GM12872 (cell line): ENCODE measurements around the gene FRMD4A.

ENCODE experiments used
- TF ChIP-seq, protein P1 (sequence below): IDR thresholded peaks from 3 replicates; pipeline ENCODE4 v1.5.1; 2011; ENCODE audit warnings: low read depth, mild to moderate bottlenecking, low read length, moderate library complexity; ENCODE audit not compliant: insufficient read depth

The FRMD4A gene

DNA sequence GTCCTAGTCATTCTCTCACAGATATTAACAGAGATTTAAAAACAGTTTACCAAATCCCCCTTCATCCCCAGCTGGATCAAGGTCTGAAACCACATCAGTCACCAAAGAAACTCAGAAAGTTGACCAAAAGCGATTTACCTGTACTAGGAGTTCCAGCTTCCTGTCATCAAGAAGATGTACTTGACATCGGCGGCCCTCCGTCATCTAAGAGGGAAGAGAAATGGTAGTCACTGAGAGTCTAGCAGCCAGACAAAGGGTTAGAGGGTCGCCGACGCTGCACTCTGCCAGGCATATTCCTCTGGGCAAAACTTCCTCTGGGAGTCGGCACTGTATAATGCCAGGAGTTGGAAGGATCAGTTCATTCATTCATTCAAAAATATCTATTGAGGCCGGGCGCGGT is 472.0 kb downstream of the FRMD4A start:
- TF ChIP-seq, protein P1, sequence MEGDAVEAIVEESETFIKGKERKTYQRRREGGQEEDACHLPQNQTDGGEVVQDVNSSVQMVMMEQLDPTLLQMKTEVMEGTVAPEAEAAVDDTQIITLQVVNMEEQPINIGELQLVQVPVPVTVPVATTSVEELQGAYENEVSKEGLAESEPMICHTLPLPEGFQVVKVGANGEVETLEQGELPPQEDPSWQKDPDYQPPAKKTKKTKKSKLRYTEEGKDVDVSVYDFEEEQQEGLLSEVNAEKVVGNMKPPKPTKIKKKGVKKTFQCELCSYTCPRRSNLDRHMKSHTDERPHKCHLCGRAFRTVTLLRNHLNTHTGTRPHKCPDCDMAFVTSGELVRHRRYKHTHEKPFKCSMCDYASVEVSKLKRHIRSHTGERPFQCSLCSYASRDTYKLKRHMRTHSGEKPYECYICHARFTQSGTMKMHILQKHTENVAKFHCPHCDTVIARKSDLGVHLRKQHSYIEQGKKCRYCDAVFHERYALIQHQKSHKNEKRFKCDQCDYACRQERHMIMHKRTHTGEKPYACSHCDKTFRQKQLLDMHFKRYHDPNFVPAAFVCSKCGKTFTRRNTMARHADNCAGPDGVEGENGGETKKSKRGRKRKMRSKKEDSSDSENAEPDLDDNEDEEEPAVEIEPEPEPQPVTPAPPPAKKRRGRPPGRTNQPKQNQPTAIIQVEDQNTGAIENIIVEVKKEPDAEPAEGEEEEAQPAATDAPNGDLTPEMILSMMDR = no peak

DNA sequence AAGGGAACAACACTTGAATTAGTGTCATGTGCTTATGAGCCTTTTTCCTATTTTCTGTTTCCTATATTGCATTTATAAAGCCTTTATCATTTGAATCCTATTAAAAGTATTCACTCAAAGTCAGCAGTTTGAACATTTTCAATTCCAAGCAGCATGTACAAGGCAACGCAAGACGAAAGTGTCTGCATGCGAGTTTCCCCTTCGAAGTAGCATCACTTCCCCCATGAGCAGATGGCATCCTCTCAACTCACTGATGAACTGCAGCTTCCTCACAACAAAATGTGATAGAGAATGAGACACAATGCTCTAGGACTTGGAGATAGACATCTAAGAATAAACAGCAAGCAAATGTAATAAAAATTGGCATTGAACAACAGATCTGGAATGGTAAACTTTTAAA is 473.3 kb downstream of the FRMD4A start:
- TF ChIP-seq, protein P1 = no peak

DNA sequence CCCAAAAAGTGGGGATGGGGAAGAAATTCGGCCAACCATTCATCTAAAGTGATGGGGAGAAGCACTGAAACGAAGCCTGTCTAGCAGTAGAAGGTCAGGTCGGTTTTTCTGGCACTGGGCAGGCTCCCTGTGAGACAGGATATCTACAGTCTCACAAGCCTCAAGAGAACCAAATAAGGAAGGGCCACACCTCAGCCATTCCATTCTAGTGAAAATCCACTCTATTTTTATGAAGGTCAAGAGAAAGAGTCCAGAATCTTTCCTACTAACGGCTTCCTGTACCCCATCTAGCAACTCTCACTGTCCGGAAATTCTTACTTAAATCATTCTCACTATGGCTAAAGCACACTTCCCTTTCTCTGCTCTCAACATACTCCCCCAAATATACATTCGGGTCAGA is 476.9 kb downstream of the FRMD4A start:
- TF ChIP-seq, protein P1 = no peak

DNA sequence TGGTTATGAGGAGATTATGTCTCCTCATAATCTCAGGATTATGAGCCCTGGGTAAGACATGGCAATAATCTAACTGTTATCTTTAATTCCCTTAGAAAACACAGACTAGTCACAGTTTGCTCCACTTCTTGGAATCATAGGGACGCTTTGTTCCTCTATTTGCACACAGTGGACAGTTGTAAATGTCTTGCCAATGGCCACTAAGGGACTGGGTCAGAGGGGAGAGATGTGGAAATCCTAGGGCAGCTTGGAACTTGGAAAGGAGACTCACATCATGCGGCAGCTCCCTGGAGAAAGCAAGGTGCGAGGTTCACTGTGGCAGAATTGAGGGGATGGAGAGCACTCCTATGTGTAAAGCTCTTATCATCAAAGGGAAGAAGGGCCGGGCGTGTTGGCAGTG is 477.9 kb downstream of the FRMD4A start:
- TF ChIP-seq, protein P1 = no peak

DNA sequence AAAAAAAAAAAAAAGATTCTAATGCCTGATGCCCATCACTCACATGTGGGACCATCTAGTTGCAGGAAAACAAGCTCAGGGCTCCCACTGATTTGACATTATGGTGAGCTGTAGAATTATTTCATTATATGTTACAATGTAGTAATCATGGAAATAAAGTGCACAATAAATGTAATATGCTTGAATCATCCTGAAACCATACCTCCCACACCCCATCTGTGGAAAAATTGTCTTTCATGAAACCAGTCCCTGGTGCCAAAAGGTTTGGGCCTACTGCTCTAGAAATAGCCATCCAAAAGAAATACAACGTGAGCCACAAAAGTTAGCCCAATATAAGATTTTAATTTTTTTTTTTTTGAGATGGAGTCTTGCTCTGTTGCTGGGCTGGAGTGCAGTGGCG is 478.8 kb downstream of the FRMD4A start:
- TF ChIP-seq, protein P1 = no peak

DNA sequence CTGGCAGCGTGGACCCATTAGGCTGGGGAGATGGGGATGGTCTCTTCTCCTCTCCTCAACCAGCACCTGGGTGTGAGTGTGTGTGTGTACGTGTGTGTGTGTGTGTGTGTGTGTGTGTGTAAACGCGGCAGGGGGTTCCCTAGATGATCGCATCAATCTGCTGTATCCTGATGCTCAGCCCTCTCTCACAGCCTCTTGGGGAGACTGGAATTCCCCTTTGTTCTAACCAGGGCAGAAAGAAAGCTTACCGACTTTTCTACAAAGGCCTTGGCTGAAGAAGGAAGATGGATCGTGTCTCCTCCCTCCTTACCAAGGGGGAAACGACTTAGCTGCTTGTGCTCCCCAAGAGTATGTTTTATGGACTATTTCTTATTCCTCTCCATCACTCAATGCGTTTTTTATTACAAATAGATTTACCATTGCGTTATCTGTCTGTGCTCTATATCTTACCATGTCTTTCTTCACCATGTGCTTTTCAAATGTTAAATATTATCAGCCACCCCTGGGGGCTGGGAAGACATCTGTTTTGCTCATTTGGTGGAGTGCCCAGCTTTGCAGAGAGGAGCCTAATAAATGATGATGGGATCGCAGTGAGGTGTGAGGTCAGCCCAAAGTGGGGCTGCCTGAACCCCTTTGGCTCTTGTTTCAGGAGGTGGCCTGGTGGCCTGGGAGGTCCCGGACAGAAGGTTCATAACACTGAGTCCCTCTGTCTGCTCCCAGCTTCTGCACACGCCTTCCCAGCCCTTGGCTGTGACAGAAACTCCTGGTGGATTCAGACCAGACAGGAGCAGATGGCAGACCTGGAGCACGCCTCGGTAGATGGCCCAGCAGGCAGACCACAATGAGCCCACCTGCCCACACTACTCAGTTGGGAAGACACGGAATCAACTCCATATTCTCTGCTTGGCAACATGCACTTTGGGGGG is 481.9 kb downstream of the FRMD4A start:
- TF ChIP-seq, protein P1 = no peak

DNA sequence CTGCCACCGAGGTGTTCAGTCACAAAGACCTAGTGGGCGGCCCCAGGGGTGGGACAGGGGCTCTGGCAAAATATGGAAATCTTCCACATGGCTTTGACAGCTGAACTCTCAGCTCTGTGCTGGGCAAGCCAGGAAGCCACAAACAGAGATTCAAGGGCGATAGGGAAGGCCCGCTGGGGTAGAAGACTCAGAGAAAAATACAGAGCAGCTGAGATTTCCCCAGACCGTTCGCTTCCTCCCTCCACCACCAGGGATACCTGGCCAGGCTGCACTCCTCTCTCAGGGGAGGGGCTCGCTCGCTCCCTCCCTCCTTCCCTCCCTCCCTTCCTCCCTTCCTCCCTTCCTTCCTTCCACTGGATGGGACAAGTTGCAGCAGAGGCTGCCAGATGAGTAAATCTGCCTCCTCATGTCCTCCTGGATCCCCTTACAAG is 483.5 kb downstream of the FRMD4A start:
- TF ChIP-seq, protein P1 = no peak
